ENCODE results near the gene KCNJ4. TPM values are rescaled to one million over a fixed set of nuclear protein-coding genes. Genes with fewer than 3 reads are reported as not detected.

The KCNJ4 gene
- total RNA-seq, 3 donors from 2014 or later (not counting 1 experiment from before 2014, with no cell fraction given), result not detected

DNA sequence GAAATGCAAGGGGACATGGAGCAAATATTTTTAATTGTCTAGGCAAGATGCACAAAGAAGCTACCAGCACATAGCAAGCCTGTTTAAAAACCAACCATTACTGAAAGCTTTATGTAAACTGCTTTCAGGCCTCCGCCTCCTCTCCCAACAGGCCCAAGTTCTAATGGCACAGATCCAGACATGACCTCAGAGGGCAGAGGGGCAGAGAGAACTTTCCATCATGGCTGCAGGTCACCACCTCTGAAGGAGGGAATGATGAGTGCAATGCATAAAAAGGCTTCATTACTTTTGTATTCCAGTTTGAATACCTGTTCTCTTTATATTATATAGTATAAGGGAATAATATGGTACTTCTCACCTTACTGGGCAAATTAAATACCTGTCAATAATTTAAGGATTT is 35.9 kb upstream of the KCNJ4 start:
- DNase-seq (no peak), ATAC-seq (no peak)
- peaks cover 20% of the 10 kb centered on the region for H3K36me3 Mint-ChIP-seq
- H3K36me3 ChIP-seq (ENCODE audit: control insufficient read depth, insufficient read depth, low read length), result peaks cover 92% of the 10 kb centered on the region
- H3K4me3 Mint-ChIP-seq, result no peak overlapping the region
- intact Hi-C loops (cut with micrococcal nuclease), result no loop called here
- H3K9me3 ChIP-seq (ENCODE audit: control insufficient read depth, insufficient read depth, low read length), result no peaks in the 10 kb centered on the region
- H3K27me3 Mint-ChIP-seq (ENCODE audit: low read depth in 2 of 2), result no peaks in the 10 kb centered on the region
- H3K9me3 Mint-ChIP-seq, result no peaks in the 10 kb centered on the region
- H3K27ac ChIP-seq (ENCODE audit: low read length), result no peak overlapping the region
- peaks cover 23 to 36% of the 10 kb centered on the region in 2 donors for H3K4me1 Mint-ChIP-seq
- no peak overlapping the region for H3K4me3 ChIP-seq (ENCODE audit: low read length)
- H3K27ac Mint-ChIP-seq, result peak overlapping the region; percentile 33 to 83
- H3K4me1 ChIP-seq (ENCODE audit: control insufficient read depth, insufficient read depth, low read length), result peaks cover 7% of the 10 kb centered on the region
- TF ChIP-seq, protein P1, sequence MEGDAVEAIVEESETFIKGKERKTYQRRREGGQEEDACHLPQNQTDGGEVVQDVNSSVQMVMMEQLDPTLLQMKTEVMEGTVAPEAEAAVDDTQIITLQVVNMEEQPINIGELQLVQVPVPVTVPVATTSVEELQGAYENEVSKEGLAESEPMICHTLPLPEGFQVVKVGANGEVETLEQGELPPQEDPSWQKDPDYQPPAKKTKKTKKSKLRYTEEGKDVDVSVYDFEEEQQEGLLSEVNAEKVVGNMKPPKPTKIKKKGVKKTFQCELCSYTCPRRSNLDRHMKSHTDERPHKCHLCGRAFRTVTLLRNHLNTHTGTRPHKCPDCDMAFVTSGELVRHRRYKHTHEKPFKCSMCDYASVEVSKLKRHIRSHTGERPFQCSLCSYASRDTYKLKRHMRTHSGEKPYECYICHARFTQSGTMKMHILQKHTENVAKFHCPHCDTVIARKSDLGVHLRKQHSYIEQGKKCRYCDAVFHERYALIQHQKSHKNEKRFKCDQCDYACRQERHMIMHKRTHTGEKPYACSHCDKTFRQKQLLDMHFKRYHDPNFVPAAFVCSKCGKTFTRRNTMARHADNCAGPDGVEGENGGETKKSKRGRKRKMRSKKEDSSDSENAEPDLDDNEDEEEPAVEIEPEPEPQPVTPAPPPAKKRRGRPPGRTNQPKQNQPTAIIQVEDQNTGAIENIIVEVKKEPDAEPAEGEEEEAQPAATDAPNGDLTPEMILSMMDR (IDR thresholded peaks at IDR 0.05), result no peak
- 100% methylated on average over 1 of the region's 1 CpG for WGBS (ENCODE audit: insufficient coverage)
- H3K27me3 ChIP-seq (ENCODE audit: control insufficient read depth, insufficient read depth, low read length), result no peaks in the 10 kb centered on the region

DNA sequence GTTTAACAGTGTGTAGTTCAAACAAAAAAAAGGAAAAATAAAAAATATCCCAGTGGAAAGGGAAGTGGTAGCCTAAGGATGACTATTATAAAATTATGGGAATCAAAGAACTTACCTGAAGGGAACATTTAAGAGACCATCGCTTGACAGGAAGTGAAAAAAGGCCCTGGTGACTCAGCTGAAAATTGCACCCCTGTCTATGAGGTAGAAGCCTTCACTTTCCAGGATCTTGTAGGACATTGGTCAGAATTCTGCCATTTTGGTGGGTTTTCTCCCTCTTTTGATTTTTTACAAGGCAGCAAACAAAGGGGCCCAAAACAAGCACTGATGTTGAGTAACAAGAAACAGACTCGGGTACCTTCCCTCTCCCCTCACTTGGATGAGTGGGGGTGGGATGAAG is 35.5 kb upstream of the KCNJ4 start:
- Histone ChIP-seq H3K36me3 (ENCODE audit: control insufficient read depth, insufficient read depth, low read length) (peaks cover 90% of the 10 kb centered on the region), H3K27me3 (ENCODE audit: control insufficient read depth, insufficient read depth, low read length) (no peaks in the 10 kb centered on the region), H3K4me1 (ENCODE audit: control insufficient read depth, insufficient read depth, low read length) (peaks cover 7% of the 10 kb centered on the region), H3K27ac (ENCODE audit: low read length) (no peak overlapping the region), H3K9me3 (ENCODE audit: control insufficient read depth, insufficient read depth, low read length) (no peaks in the 10 kb centered on the region), H3K4me3 (ENCODE audit: low read length) (no peak overlapping the region)
- H3K9me3 Mint-ChIP-seq, result no peaks in the 10 kb centered on the region
- WGBS (ENCODE audit: insufficient coverage), result 7% methylated on average over 1 of the region's 2 CpGs
- H3K27me3 Mint-ChIP-seq (ENCODE audit: low read depth in 2 of 2), result no peaks in the 10 kb centered on the region
- intact Hi-C loops (cut with micrococcal nuclease), result no loop called here
- DNase-seq (no peak), ATAC-seq (peak in 1 of 3 donors; percentile 50)
- H3K4me1 Mint-ChIP-seq, result peaks cover 23 to 36% of the 10 kb centered on the region in 2 donors
- H3K36me3 Mint-ChIP-seq, result peaks cover 20% of the 10 kb centered on the region
- TF ChIP-seq, protein P1 (IDR thresholded peaks at IDR 0.05), result no peak
- peak overlapping the region; percentile 33 to 83 for H3K27ac Mint-ChIP-seq
- no peak overlapping the region for H3K4me3 Mint-ChIP-seq

DNA sequence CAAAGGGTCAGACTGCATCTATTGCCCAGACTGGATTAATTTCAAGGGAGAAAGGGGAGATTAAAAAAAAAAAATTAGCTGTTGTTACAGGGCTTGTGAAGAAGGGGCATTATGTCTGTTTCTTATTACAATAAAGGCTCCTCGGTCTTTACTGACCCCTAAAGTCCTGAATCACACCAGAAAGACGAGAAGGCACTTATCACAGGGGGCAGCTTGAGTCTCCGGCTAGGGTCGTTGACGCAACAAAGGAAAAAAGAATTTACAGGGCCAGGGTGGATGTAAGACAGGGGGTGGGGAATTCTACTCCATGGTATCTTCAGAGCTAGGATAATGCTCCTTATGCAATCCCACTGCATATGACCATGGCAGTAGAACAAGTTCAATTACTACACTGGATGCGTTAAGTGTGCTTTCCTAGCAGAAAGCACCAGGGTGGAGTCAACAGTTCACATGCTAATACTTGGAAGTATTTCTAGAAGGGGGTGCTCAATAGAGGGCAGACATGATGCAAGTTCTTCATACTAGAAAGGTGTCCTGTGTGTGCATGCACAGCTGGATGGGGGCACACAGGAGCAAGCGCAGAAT is 34.7 kb upstream of the KCNJ4 start:
- DNase-seq (no peak), ATAC-seq (peak in 1 of 3 donors; percentile 14)
- Mint-ChIP-seq H3K27ac (peak overlapping the region; percentile 33 to 83), H3K36me3 (peaks cover 18% of the 10 kb centered on the region), H3K27me3 (ENCODE audit: low read depth in 2 of 2) (no peaks in the 10 kb centered on the region), H3K4me3 (no peak overlapping the region), H3K9me3 (no peaks in the 10 kb centered on the region), H3K4me1 (peaks cover 21 to 34% of the 10 kb centered on the region in 2 donors)
- no peak overlapping the region for H3K27ac ChIP-seq (ENCODE audit: low read length)
- H3K9me3 ChIP-seq (ENCODE audit: control insufficient read depth, insufficient read depth, low read length), result no peaks in the 10 kb centered on the region
- TF ChIP-seq, protein P1 (IDR thresholded peaks at IDR 0.05), result no peak
- peaks cover 2% of the 10 kb centered on the region for H3K4me1 ChIP-seq (ENCODE audit: control insufficient read depth, insufficient read depth, low read length)
- H3K36me3 ChIP-seq (ENCODE audit: control insufficient read depth, insufficient read depth, low read length), result peaks cover 90% of the 10 kb centered on the region
- intact Hi-C loops (cut with micrococcal nuclease), result no loop called here
- H3K27me3 ChIP-seq (ENCODE audit: control insufficient read depth, insufficient read depth, low read length), result no peaks in the 10 kb centered on the region
- H3K4me3 ChIP-seq (ENCODE audit: low read length), result no peak overlapping the region
- WGBS (ENCODE audit: insufficient coverage), result 91% methylated on average over 7 of the region's 7 CpGs

DNA sequence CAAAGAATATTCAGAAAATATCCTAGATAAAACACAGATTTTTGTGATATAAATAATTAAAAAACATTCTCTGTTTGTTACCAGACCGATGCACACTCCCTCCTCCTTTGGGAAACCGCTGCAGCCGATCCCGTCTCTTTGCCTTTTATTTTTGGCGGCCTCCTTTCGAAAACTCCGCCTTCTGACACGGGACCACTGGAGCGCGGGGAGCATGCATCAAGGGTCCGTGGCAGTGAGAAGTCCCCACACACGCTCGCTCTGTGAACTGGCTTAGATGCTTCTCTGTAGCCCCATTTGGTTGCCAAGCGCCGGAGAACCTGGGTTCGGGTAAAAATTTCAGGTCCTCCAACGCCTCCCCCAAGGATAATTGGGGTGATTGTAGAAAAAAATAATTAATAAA is 34.1 kb upstream of the KCNJ4 start:
- DNase-seq (no peak), ATAC-seq (no peak)
- Histone ChIP-seq H3K36me3 (ENCODE audit: control insufficient read depth, insufficient read depth, low read length) (peaks cover 90% of the 10 kb centered on the region), H3K9me3 (ENCODE audit: control insufficient read depth, insufficient read depth, low read length) (no peaks in the 10 kb centered on the region), H3K4me3 (ENCODE audit: low read length) (no peak overlapping the region), H3K27me3 (ENCODE audit: control insufficient read depth, insufficient read depth, low read length) (no peaks in the 10 kb centered on the region), H3K4me1 (ENCODE audit: control insufficient read depth, insufficient read depth, low read length) (no peaks in the 10 kb centered on the region), H3K27ac (ENCODE audit: low read length) (no peak overlapping the region)
- Mint-ChIP-seq H3K27ac (peak overlapping the region; percentile 33 to 83), H3K27me3 (ENCODE audit: low read depth in 2 of 2) (no peaks in the 10 kb centered on the region), H3K4me1 (peaks cover 22 to 33% of the 10 kb centered on the region in 2 donors), H3K36me3 (peaks cover 18% of the 10 kb centered on the region), H3K4me3 (no peak overlapping the region), H3K9me3 (no peaks in the 10 kb centered on the region)
- WGBS (ENCODE audit: insufficient coverage), result 98% methylated on average over 17 of the region's 17 CpGs
- TF ChIP-seq, protein P1 (IDR thresholded peaks at IDR 0.05), result no peak
- intact Hi-C loops (cut with micrococcal nuclease), result no loop called here
